ENCODE measurements around the gene CSNK1G2.
"Not testable (repeated sequence)": the region's sequence is repeated elsewhere in the genome, so short reads cannot be mapped to it uniquely, and the experiment has no call there.

The CSNK1G2 gene

DNA sequence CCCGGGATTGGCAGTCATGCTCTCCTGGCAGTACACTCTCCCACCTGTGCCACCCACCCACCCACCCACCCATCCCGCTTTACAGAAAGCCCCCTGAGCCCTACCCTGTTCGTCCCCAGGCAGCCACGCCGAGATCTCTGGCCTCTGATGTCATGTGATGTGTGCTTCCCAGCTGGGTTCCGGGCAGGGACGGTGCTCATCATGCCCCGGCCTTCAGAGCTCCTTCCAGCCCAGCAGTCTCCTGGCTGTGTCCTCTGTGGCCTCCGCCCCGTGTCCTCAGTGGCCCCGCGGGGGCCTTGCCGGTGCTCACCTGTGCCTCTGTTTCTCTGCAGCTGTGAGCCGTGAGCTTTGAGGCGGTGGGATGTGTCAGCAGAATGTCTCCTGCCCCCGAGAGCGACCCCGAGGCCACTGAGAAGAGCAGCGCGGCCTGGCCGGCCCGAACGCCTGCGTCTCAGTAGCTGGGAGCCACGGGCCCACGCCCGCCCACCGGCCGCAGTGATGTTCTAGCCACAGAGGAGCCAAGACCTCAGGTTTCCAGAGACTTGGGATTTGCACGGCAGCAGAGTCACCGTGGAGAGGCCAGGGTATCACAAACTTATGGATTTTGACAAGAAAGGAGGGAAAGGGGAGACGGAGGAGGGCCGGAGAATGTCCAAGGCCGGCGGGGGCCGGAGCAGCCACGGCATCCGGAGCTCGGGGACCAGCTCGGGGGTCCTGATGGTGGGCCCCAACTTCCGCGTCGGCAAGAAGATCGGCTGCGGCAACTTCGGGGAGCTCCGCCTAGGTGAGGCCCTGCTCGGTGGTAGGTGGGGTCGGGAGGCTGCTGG, 28.4 kb downstream of the CSNK1G2 start:
- DNase-seq = no peak

DNA sequence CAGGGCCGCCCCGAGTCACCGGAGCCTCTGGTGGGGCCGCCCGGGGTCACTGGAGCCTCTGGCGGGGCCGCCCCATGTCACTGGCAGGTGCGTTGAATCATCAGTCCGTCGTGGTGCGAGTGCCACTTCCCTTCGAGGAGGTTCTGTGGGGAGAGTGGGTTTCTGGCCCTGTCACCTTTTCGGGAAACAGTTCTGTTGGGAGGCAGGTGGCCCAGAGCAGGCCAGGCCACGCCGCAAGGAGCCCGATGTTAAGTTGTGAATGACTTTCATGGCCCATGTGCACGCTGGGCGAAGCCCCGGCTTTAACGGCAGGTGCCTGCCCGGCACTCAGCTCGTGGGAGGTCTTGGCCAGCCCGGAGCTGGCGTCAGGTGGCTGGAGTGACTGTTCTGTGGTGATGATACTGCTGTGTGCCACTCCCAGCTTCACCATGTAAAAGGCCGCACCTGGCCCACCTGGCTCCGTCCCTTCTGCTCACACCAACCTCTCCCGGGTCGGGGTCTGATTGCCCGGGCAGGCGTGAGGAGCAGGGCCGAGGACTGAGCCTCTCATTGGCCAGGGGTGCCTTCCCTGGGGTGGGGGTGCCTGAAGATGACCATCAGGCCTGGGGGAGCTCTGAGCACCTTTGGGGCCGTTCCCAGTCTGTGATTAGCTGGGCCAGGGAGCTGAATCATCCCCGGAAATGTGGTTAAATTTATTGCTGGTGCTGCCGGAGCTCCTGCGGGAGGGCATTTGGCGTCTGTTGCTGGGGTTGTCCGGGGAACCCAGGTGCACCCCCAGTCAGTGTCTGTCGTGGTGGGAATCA, 29.2 kb downstream of the CSNK1G2 start:
- DNase-seq = no peak

DNA sequence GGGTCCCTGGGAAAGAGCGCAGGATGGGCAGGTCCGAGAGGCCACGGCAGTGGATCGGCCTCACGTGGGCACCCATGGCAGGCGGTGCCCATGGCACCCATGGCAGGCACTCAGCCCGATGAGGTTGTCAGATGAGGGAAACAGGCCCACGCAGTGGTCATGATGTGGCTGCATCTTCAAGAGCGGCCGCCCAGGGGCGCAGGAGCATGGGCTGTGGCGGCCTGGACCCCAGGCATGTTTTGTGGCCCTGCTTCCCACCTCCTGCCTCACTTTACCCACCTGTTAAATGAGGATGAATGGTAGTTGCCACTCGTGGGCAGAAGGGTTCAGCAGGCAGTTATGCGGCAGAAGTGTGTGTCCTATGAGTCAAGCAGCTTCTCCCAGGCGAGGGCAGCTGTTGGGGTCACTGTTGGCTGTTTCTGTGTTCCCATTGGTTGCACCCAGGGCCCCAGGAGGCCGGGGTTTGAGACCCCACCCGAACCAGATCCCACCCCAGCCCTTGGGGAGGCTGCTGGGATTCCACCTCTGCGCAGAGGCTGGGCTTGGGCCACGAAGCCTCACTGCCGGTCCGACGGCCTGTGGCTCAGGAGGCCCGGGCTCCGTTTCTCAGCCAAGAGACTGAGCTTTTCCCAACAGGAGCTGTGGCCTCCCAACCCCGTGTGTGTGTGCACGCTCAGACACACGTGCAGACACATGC, 30.0 kb downstream of the CSNK1G2 start:
- no peak for DNase-seq

DNA sequence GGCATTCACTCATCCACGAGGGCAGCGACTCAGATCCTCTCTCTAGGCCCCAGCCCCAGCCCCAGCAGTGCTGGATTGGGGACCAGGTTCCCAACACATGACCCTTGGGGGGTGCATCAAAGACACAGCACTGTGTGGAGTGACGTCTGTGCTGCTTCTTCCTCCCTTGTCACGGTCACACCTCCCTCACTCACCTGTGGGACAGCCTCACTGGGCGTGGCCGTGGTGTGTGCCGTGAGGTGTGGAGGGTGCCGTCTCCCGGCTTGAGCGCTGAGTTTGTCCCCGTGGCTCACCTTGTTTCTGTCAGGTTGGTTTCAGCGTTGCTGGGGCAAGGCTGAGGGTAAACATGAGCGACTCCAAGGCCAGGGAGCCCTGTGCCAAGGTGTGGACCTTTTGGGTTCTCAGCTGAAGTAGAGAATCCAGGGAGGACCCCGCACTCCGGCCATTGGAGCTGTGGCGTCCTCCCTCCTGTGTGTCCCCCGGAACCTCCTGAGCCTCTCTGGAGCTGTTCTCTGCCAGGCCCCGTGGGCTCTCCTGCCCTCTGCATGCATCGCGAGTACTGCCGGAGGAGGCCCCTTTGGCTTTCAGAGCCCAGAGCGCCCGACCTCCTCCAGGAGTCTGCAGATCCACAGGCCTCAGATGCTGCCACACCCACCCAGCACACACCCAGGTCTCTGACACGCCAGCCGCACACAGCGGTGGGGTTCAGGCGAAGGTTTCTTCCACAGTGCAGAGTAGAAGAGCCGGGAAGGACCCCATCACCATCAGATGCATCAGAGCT, 33.6 kb downstream of the CSNK1G2 start:
- DNase-seq = no peak

DNA sequence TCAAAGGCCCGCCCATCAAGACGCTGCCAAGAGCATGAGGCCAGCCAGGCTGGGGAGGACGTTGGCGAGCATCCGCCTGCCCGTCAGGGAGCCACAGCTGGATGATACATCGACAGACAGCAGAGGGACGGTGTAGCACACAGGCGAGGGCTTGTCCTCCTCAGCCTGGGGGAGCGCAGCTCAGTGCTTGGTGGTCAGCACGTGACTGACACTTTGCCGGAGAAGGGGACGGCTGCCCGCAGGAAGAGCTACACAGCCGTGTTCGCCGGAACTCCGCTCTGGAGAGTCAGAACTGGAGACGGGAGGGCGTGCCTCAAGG, 34.1 kb downstream of the CSNK1G2 start:
- no peak for DNase-seq

DNA sequence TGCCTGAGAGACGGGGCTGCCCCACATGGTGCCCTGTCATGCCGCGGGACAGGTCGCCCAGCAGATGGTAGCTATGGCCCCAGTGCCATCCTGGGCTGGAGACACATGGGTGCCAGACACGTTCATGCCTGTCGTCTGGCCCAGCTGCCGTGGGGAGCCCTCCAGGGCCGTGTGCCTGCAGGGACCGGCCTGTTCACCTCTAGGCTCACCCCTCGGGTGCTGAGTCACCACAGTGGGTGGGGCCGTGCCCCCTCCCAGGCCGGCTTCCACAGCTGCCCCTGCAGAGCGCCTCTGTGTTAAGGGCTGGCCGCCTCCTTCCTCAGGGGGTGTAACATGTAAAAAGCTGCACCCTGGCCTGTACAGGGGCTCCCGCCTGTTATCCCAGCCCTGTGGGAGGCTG, 36.1 kb downstream of the CSNK1G2 start:
- no peak for DNase-seq

DNA sequence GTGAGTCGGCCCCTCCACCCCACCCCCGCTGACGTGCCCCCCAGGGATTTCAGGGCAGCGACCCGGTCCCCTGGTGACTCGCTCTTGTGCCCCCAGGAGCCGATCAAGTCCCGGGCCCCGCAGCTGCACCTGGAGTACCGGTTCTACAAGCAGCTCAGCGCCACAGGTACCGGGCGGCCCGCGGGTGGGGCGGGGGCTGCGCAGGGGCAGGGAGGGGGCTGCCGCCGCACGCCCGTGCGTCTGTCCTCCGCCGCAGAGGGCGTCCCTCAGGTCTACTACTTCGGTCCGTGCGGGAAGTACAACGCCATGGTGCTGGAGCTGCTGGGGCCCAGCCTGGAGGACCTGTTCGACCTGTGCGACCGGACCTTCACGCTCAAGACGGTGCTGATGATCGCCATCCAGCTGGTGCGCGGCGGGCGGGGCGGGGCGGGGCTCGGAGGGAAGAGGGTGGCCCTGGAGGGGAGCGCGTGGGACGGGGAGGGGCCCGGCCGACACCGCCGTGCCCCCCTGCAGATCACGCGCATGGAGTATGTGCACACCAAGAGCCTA, 37.4 kb downstream of the CSNK1G2 start:
- no peak for DNase-seq

DNA sequence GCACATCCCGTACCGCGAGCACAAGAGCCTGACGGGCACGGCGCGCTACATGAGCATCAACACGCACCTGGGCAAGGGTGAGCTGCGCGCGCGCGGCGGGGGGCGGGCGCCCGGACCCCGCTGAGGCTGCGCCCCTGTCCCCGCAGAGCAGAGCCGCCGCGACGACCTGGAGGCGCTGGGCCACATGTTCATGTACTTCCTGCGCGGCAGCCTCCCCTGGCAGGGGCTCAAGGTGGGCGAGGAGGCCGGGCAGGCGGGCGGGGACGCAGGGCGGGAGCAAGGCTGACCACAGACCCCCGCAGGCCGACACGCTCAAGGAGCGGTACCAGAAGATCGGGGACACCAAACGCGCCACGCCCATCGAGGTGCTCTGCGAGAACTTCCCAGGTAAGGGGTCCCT, 38.0 kb downstream of the CSNK1G2 start:
- no peak for DNase-seq

DNA sequence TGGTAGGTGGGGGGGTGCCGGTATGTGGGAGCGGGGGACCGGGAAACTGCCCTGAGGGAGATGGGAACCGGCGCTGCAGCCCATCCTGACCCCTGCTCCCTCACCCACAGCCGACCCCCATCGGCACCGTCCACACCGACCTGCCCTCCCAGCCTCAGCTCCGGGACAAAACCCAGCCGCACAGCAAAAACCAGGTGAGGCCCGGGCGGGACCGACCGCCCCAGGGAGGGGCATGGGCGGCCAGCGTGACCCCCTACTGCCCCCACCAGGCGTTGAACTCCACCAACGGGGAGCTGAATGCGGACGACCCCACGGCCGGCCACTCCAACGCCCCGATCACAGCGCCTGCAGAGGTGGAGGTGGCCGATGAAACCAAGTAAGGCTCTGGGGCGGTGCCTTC, 38.7 kb downstream of the CSNK1G2 start:
- no peak for DNase-seq

DNA sequence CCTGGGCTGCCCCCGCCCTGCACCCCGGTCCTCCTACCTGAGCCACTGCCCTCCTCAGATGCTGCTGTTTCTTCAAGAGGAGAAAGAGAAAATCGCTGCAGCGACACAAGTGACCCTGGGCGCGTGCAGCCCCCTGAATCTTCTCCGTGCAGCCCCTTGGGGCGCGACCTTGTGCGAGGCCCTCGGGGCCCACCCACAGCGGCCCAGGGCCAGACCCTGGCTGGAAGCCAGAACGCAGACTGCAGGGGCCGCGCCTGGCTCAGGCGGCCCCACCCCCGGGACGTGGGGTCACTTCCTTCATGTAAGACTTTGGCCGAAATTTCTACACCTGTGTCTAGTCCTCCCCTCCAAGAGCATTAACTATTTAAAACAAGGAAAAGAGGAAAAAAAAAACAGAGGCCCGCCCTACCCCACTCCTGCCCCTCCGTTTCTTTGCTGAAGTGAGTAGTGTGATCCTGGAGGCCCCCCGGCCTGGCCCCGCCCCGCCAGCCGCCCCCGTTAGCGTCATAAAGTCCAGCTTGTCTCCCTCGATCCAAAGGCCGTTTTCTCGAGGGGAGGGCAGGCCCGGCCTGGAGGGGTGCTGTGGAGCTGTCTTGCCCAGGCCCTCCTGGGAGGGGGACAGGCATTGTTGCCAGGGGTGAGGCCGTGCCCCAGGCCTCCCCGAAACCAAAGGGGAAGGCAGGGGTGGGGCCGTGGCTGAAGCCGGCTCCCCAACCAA, 39.3 kb downstream of the CSNK1G2 start:
- DNase-seq = no peak

DNA sequence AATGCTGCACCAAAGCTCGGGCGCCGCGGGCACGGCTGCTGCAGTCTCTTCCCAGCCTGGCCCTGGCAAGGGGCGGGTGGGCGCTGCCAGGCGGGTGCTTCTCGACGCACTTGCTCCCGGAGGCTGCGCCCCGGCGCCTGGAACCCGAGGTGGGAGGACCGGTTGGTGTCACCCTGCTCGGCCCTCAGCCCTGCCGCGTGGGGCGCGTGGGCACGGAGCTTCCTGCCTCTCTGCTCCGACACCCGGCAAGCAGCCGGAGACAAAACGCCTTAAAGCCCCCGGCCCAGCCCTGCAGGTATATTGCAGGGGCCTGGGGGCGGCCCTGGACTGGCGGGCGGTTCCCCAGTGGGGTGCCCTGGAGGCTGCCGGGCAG, 39.8 kb downstream of the CSNK1G2 start:
- no peak for DNase-seq

DNA sequence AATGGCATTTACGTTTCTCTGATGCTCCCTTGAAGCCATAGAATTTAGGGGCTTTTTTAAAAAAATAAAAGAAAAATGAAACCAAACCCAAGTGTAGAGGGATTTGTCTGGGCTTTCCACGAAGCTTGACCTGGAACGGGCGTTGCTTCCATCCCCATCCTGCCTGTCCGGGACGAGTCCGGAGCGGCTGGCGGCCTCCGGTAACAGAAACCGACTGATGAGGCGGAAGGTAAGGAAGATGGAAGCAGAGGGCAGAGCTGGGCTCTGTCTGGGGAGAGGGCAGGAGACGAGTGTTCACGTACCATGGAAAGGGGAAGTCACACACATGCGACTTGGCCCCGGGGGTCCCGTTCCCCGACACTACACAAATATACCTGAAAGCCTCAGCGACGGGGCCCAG, 40.3 kb downstream of the CSNK1G2 start:
- no peak for DNase-seq

DNA sequence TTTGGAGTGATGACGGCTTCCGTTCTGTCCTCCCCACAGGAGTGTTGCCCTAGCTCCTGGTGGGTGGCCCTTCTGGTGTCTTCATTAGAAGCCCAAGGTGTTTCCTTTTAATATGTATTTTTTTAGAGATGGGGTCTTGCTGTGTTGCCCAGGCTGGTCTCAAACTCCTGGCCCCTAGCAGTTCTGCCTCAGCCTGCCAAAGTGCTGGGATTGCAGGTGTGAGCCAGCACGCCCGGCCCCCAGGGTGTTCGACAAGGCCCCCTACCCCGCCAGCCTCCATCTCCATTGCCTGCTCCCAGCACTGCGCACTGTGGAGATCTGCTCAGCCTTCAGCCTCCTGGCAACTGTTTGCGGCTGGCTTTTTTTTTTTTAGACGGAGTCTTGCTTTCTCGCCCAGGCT, 43.4 kb downstream of the CSNK1G2 start:
- DNase-seq = no peak

DNA sequence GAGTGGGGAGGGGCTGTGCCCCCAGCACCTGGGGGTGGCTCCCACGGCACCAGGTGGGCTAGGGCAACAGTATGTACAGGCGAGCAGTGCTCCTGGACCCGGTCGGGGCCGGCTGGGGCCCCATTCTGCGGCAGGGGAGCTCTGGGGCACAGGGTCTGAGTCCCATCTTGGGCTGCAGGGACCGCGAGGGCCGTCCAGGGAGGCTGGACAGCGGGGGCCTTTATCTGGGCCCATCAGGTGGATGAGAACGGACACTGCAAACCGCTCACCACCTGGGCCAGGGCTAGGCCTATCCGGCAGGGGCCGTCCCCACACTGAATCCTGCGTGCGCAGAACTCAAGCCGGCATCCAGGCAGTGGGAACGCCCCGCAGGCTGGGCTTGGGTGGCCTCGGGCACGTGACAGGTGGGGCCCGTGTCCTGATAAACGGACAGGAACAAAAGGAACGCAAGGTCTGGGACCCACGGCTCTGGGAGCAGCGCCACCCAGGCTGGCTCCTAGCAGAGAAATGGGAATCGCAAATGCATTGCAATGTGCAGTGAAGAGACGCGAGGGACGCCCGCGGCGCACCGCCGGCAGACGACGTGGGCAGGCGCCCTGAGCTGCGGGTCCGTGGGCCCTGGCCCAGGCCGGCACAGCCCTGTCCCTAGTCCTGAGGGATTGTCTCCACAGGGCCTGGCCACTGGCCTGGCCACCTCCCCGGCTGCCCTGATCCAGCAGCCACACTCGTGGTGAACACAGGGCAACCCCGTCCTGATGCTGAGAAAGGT, 44.8 kb downstream of the CSNK1G2 start:
- no peak for DNase-seq

DNA sequence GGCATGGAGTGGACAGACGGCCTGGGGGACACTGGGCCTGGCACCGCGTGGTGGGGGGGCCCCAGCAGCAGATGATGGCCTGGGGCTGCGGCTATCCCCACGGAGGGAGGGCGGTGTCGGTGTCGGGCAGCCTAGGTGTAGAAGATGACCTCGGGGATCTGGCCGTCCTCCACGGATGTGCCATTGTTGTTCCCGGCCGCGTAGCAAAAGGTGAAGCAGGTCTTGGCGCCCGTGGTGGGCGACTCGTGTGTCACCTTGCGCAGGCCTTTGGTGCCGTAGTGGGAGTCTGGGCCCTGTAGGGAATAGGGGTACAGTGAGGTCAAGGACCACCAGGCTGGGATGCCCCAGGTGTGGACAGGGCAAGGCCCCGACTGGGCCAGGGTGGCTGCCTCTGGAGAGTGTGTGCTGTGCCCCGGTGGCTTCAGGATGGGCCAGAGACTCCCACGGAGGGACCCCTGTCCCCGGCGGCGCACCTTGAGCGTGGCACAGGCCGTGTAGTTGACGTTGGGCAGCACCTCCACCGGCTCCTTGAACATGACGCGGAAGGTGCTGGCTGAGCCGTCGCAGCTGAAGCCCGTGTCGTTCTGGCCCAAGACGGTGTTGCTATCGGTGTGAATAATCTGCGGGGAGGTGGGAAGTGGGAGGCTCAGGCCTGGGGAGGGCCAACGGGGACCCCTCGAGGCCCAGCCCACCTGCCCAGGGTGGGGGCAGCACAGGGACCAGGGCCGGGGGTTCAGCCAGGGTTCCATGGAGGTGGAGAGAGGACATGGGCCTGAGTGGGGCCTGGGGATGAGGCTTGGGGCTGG, 45.6 kb downstream of the CSNK1G2 start:
- no peak for DNase-seq

DNA sequence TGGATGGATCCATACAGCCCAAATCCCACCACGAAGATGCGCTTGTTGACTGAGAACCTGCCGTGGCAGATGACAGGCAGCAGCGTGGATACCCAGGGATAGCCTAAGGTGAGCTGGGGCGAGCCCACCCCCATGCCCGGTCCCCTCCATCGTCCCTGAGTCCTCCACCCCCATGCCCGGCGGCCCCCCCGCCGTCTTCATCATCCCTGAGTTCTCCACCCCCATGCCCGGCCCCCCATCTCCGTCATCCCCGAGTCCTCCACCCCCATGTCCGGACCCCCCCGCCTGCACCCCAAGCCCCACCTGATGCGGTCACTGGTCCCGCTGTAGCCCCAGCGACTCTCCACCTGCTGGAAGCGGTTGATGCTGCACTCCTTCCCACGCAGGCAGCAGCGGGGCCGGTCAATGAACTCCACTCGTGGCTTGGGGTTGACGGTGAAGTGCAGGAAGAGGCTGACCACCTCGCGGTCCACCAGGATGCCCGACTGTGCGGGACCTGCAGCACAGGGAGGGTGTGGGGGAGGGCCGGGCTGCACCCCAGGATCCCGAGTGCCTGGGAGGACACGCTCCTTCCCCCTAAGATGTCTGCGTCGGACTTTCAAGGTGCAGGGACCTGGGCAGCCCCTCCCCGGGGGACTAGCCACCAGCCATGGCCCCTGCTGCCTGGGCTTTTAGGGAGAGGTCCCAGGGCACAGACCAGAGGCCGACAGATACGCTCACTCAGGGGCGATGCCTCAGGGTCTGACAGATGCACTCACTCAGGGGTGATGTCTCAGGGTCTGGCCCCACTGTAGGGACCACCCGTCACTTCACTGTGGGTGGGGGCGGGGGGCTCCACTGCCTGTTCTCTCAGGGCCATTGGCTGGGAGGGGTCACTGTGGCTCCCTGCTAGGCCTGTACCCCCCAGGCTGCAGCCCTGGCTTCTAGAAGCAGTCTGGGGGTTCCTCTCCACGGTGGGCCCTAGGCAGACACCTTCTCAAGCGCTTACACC, 46.5 kb downstream of the CSNK1G2 start:
- no peak for DNase-seq

DNA sequence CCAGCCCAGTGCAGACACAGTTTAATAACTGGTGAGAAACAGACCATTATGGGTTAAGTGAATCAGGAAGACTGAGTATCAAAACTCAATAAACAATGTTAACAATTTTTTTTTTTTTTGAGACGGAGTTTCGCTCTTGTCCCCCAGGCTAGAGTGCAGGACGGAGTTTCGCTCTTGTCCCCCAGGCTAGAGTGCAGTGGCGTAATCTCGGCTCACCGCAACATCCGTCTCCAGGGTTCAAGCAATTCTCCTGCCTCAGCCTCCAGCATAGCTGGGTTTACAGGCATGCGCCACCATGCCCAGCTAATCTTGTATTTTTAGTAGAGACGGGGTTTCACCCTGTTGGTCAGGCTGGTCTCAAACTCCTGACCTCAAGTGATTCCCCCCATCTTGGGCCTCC, 47.5 kb downstream of the CSNK1G2 start:
- not testable (repeated sequence) for DNase-seq

DNA sequence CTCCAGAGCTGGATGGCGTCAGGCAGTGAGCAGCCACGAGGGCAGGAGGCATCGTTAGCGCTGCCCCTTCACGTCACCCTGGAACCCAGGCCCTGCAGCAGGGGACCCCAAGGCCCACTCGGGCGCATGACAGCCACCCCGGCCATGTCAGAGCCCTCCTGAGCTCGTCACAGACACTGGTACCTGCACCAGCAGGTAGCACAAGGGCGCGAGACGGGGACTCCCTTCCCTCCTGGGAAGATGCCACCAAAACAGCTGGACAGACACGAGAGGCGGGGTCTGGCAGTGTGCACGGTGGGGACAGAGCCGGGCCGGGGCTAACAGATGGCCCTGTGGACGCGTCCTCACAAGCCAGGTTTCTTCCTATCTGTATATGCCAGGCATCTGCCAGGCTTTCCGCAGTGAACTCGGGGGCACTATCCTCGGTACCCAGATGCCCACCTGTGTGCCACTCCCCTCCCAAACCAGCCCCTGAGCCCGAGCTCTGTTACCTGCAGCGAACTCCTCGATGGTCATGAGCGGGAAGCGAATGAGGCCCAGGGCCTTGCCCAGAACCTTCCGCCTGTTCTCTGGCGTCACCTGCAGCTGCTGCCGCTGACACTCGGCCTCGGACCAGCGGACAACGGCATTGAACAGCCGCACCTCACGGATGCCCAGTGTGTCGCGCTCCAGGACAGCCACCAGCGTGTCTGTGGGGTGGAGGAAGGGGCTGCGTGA, 48.7 kb downstream of the CSNK1G2 start:
- DNase-seq = no peak
